HepG2 (cell line): ENCODE results near the gene TAF1B. TPM values are rescaled to one million over a fixed set of nuclear protein-coding genes. Genes with fewer than 3 reads are reported as not detected.

Experiments
- ATAC-seq: fragments of 200-7000 bp; cut with Tn5 transposase; 3 replicates; pipeline ENCODE4 v1.9.1; 2020; ENCODE audit warnings: mild to moderate bottlenecking, moderate library complexity
- BruUV-seq: library from RNA; stranded (reverse); fragments of 400-500 nt; replicated peaks from 2 replicates; lab custom pipeline; 2021; lab: Mats Ljungman, UMichigan
- CTCF ChIA-PET: fragments of 300-600 bp; formaldehyde crosslinking; extraction: SDS; loops from one replicate; lab custom pipeline; 2021; ENCODE audit warnings: low total read pairs, inconsistent platforms, low intra/inter-chr PET ratio; lab: Yijun Ruan, JAX
- POLR2A ChIA-PET: fragments of 350-600 bp; sonication (Branson Sonifier 250); formaldehyde crosslinking; loops from one replicate; lab custom pipeline; 2020; ENCODE audit warnings: antibody characterized with exemption, inconsistent platforms; lab: Yijun Ruan, JAX
- DNase-seq: peaks from one replicate; pipeline ENCODE4 v3.0.0-alpha.2; 2015; ENCODE audit warnings: low spot score
- FAIRE-seq: peaks from 3 replicates; lab custom pipeline; 2011; peaks lifted over from hg19 to GRCh38; lab: Jason Lieb, UNC
- H2AFZ ChIP-seq: one replicate; pipeline ENCODE4 v1.6.1; 2011; ENCODE audit warnings: low read length, inconsistent platforms
- H3K27ac ChIP-seq: fragments of 300-600 bp; 3 replicates; pipeline ENCODE4 v1.8.0; 2011; ENCODE audit warnings: mixed run types, mild to moderate bottlenecking, mixed read lengths, low read length, inconsistent platforms; ENCODE audit not compliant: insufficient read depth; ENCODE audit errors: extremely low read length
- H3K27me3 ChIP-seq, 2 experiments: fragments of 200-600 bp in 1 of 2; 2 replicates in 1 of 2; 3 replicates in 1 of 2; pipeline versions ENCODE4 v1.6.0 to v1.8.0; 2011; ENCODE audit warnings: low read length in 2 of 2, mild to moderate bottlenecking in 2 of 2, moderate library complexity in 2 of 2, inconsistent platforms in 1 of 2; ENCODE audit not compliant: insufficient read depth in 2 of 2, control insufficient read depth in 1 of 2
- H3K36me3 ChIP-seq, 2 experiments: fragments of 200-600 bp in 1 of 2; replicated peaks in 1 of 2; 2 replicates in 1 of 2; 3 replicates in 1 of 2; pipeline versions ENCODE4 v1.5.1 to v1.8.0; 2011; ENCODE audit warnings: low read length in 2 of 2, inconsistent platforms in 1 of 2; ENCODE audit not compliant: insufficient read depth in 2 of 2, control insufficient read depth in 1 of 2
- H3K4me1 ChIP-seq: 2 replicates; pipeline ENCODE4 v1.5.1; 2012; ENCODE audit warnings: low read length, inconsistent platforms; ENCODE audit not compliant: insufficient read depth
- H3K4me2 ChIP-seq: 2 replicates; pipeline ENCODE4 v1.6.0; 2011; ENCODE audit warnings: low read depth, low read length, inconsistent platforms
- H3K4me3 ChIP-seq, 3 experiments: fragments of 200-600 bp in 1 of 3; sonication (generic), shearing (Covaris generic) in 1 of 3; replicated peaks in 1 of 3; 2 replicates each; pipeline ENCODE4 v1.5.1; 2011 to 2016; ENCODE audit warnings: low read length in 3 of 3, inconsistent platforms in 2 of 3, low read depth in 2 of 3, mild to moderate bottlenecking in 2 of 3, control low read depth in 1 of 3, mixed read lengths in 1 of 3; ENCODE audit not compliant: insufficient read depth in 1 of 3
- H3K79me2 ChIP-seq: one replicate; pipeline ENCODE4 v1.6.1; 2011; ENCODE audit warnings: low read length, inconsistent platforms; ENCODE audit not compliant: insufficient read depth
- H3K9ac ChIP-seq: 2 replicates; pipeline ENCODE4 v1.6.0; 2011; ENCODE audit warnings: mild to moderate bottlenecking, low read depth, low read length, inconsistent platforms; ENCODE audit not compliant: insufficient read depth
- H3K9me3 ChIP-seq: 2 replicates; pipeline ENCODE4 v1.5.1; 2012; ENCODE audit warnings: mild to moderate bottlenecking, low read length
- H4K20me1 ChIP-seq: 2 replicates; pipeline ENCODE4 v1.6.0; 2011; ENCODE audit warnings: inconsistent platforms, mild to moderate bottlenecking, low read length, moderate library complexity; ENCODE audit not compliant: insufficient read depth
- SMAD9 ChIP-seq: sonication (generic); formaldehyde crosslinking; IDR thresholded peaks from 2 replicates; pipeline ENCODE4 v1.5.1; 2020; ENCODE audit warnings: mild to moderate bottlenecking, missing genetic modification reagents
- ZFP90 ChIP-seq: sonication (generic); formaldehyde crosslinking; IDR thresholded peaks from 2 replicates; pipeline ENCODE4 v1.8.0; 2022; ENCODE audit warnings: missing genetic modification reagents, mild to moderate bottlenecking, inconsistent platforms, borderline replicate concordance
- ZNF264 ChIP-seq: sonication (generic); formaldehyde crosslinking; IDR thresholded peaks from 2 replicates; pipeline ENCODE4 v1.4.0; 2020; ENCODE audit warnings: missing genetic modification reagents
- ZNF296 ChIP-seq: sonication (generic); formaldehyde crosslinking; conservative IDR thresholded peaks from 2 replicates; pipeline ENCODE4 v1.5.0; 2020; ENCODE audit warnings: mild to moderate bottlenecking, missing genetic modification reagents
- ZNF451 ChIP-seq: sonication (generic); formaldehyde crosslinking; IDR thresholded peaks from 2 replicates; pipeline ENCODE4 v1.5.0; 2020; ENCODE audit warnings: mild to moderate bottlenecking, missing genetic modification reagents
- ZNF773 ChIP-seq: sonication (generic); formaldehyde crosslinking; IDR thresholded peaks from 2 replicates; pipeline ENCODE4 v1.4.0; 2020; ENCODE audit warnings: missing genetic modification reagents, borderline replicate concordance
- ZSCAN20 ChIP-seq: sonication (generic); formaldehyde crosslinking; IDR thresholded peaks from 2 replicates; pipeline ENCODE4 v1.4.0; 2020; ENCODE audit warnings: missing genetic modification reagents, mild to moderate bottlenecking, borderline replicate concordance
- WGBS: methylation state at CpG from one replicate; pipeline ENCODE4 v1.1.6; 2017; ENCODE audit warnings: low lambda C conversion rate; 5-methylcytosine and 5-hydroxymethylcytosine counted together
- in situ Hi-C: cut with HindIII; loops from 2 replicates; pipeline ENCODE4 v1.10.0; 2017; ENCODE audit warnings: low pct_unique_long_range_greater_than_20kb; ENCODE audit not compliant: extremely low pct_ligation_motif_present
- intact Hi-C: fragments of 100-400 bp; cut with micrococcal nuclease; formaldehyde crosslinking; loops from one replicate; pipeline ENCODE4 v1.10.0; 2022; ENCODE audit not compliant: unreplicated experiment
- polyA plus RNA-seq, 8 experiments: library from polyadenylated mRNA; depleted of rRNA in 3 of 8; stranded (reverse) in 7 of 8; unstranded in 1 of 8; fragments of >200 nt; fragmentation: Illumina TruSeq in 4 of 8; extraction: Trizol in 4 of 8; gene quantifications; 2 replicates each; pipeline versions ENCODE4 v1.2.1 to v1.2.3, GENCODE V29; 2011 to 2016; ENCODE audit warnings: low read depth in 4 of 8, missing spikeins in 1 of 8, mixed read lengths in 1 of 8; ENCODE audit not compliant: insufficient read depth in 1 of 8
- total RNA-seq, 5 experiments: library from RNA; depleted of rRNA; stranded (reverse); fragments of >200 nt; fragmentation: Illumina TruSeq; extraction: Trizol; gene quantifications; 2 replicates each; pipeline ENCODE4 v1.2.3, GENCODE V29; 2016; ENCODE audit warnings: low read depth in 1 of 5
- TF ChIP-seq, protein P1 (sequence below): sonication (generic); formaldehyde crosslinking; IDR thresholded peaks from 2 replicates; pipeline ENCODE4 v1.5.1; 2020; ENCODE audit warnings: mild to moderate bottlenecking, missing genetic modification reagents, borderline replicate concordance
- TF ChIP-seq, protein P2 (sequence below): sonication (generic); formaldehyde crosslinking; IDR thresholded peaks from 2 replicates; pipeline ENCODE4 v1.5.0; 2020; ENCODE audit warnings: mild to moderate bottlenecking, missing genetic modification reagents
- TF ChIP-seq, protein P3 (sequence below): sonication (generic); formaldehyde crosslinking; IDR thresholded peaks from 2 replicates; pipeline ENCODE4 v1.5.0; 2020; ENCODE audit warnings: mild to moderate bottlenecking, missing genetic modification reagents, moderate library complexity

Gene TAF1B
- total and polyA plus RNA-seq, 2 of the 13 experiments (the other 11 are each of a cell fraction or from before 2014, with no cell fraction given), result 13.3 to 27.7 TPM

DNA sequence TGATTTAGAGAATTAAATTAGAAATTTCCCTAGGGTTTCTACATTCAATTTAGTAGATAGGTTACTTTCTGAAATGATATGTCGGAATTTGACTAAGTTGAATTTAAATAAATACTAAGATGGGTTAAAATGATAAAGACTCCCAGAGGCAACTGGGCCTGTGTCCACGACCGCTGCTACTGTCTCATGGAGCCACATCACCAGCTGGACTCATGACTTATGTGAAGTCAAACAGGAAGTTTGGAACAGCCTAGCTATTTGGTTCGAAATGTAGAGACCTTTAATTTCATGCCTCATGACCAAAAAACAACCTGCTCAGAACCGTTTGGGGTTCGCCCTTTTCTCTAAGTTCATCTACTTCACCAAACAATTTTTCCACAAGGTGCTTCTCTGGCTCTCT is 130.4 kb downstream of the TAF1B start (continued):
- TF ChIP-seq, protein P1, sequence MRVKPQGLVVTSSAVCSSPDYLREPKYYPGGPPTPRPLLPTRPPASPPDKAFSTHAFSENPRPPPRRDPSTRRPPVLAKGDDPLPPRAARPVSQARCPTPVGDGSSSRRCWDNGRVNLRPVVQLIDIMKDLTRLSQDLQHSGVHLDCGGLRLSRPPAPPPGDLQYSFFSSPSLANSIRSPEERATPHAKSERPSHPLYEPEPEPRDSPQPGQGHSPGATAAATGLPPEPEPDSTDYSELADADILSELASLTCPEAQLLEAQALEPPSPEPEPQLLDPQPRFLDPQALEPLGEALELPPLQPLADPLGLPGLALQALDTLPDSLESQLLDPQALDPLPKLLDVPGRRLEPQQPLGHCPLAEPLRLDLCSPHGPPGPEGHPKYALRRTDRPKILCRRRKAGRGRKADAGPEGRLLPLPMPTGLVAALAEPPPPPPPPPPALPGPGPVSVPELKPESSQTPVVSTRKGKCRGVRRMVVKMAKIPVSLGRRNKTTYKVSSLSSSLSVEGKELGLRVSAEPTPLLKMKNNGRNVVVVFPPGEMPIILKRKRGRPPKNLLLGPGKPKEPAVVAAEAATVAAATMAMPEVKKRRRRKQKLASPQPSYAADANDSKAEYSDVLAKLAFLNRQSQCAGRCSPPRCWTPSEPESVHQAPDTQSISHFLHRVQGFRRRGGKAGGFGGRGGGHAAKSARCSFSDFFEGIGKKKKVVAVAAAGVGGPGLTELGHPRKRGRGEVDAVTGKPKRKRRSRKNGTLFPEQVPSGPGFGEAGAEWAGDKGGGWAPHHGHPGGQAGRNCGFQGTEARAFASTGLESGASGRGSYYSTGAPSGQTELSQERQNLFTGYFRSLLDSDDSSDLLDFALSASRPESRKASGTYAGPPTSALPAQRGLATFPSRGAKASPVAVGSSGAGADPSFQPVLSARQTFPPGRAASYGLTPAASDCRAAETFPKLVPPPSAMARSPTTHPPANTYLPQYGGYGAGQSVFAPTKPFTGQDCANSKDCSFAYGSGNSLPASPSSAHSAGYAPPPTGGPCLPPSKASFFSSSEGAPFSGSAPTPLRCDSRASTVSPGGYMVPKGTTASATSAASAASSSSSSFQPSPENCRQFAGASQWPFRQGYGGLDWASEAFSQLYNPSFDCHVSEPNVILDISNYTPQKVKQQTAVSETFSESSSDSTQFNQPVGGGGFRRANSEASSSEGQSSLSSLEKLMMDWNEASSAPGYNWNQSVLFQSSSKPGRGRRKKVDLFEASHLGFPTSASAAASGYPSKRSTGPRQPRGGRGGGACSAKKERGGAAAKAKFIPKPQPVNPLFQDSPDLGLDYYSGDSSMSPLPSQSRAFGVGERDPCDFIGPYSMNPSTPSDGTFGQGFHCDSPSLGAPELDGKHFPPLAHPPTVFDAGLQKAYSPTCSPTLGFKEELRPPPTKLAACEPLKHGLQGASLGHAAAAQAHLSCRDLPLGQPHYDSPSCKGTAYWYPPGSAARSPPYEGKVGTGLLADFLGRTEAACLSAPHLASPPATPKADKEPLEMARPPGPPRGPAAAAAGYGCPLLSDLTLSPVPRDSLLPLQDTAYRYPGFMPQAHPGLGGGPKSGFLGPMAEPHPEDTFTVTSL (CRISPR knock-in tag), result no peak
- no peak for TF ChIP-seq ZNF264
- TF ChIP-seq ZNF773 (CRISPR knock-in tag), result no peak
- TF ChIP-seq ZSCAN20 (CRISPR knock-in tag), result no peak
- TF ChIP-seq ZNF296 (CRISPR knock-in tag), result no peak

DNA sequence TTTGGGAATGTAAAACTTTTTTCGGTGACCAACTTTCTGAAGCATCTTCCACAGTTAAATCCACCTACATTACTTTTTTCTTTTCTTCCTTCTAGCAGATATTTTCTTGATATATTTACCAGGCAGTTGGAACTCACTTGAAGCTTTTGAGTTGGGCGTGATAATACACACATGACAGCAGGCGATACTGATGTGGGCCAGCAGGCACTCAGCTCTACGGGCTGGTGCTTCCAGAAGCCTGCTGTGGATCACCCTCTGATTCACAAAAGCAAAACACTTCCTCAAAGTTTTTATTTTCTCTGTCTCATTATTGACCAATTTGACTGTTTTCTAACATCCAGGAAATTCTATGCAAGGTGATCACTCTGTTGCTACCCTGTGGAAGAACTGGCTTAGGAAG is 131.1 kb downstream of the TAF1B start:
- 97% methylated on average over 4 of the region's 4 CpGs for WGBS
- ChIA-PET POLR2A (no interaction called here), CTCF (no interaction called here)
- FAIRE-seq, result no peak
- H3K27me3 ChIP-seq, result no peaks in the 10 kb centered on the region
- no peak for ATAC-seq
- H4K20me1 ChIP-seq, result no peaks in the 10 kb centered on the region
- TF ChIP-seq, protein P2, sequence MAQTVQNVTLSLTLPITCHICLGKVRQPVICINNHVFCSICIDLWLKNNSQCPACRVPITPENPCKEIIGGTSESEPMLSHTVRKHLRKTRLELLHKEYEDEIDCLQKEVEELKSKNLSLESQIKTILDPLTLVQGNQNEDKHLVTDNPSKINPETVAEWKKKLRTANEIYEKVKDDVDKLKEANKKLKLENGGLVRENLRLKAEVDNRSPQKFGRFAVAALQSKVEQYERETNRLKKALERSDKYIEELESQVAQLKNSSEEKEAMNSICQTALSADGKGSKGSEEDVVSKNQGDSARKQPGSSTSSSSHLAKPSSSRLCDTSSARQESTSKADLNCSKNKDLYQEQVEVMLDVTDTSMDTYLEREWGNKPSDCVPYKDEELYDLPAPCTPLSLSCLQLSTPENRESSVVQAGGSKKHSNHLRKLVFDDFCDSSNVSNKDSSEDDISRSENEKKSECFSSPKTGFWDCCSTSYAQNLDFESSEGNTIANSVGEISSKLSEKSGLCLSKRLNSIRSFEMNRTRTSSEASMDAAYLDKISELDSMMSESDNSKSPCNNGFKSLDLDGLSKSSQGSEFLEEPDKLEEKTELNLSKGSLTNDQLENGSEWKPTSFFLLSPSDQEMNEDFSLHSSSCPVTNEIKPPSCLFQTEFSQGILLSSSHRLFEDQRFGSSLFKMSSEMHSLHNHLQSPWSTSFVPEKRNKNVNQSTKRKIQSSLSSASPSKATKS (CRISPR knock-in tag), result no peak
- TF ChIP-seq, protein P3, sequence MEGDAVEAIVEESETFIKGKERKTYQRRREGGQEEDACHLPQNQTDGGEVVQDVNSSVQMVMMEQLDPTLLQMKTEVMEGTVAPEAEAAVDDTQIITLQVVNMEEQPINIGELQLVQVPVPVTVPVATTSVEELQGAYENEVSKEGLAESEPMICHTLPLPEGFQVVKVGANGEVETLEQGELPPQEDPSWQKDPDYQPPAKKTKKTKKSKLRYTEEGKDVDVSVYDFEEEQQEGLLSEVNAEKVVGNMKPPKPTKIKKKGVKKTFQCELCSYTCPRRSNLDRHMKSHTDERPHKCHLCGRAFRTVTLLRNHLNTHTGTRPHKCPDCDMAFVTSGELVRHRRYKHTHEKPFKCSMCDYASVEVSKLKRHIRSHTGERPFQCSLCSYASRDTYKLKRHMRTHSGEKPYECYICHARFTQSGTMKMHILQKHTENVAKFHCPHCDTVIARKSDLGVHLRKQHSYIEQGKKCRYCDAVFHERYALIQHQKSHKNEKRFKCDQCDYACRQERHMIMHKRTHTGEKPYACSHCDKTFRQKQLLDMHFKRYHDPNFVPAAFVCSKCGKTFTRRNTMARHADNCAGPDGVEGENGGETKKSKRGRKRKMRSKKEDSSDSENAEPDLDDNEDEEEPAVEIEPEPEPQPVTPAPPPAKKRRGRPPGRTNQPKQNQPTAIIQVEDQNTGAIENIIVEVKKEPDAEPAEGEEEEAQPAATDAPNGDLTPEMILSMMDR, result no peak
- TF ChIP-seq ZNF451 (CRISPR knock-in tag), result no peak
- no peak for TF ChIP-seq ZFP90
- no peak for TF ChIP-seq SMAD9 (CRISPR knock-in tag)
- BruUV-seq, result no TSS peak
- H3K9ac ChIP-seq, result no peak overlapping the region
- no peak for DNase-seq
- peaks cover 8 to 50% of the 10 kb centered on the region in 2 experiments for H3K36me3 ChIP-seq
- no peak overlapping the region for H2AFZ ChIP-seq
- no peak overlapping the region for H3K27ac ChIP-seq
- H3K4me3 ChIP-seq, result no peak overlapping the region
- no peaks in the 10 kb centered on the region for H3K4me1 ChIP-seq
- H3K4me2 ChIP-seq, result no peak overlapping the region
- no peaks in the 10 kb centered on the region for H3K9me3 ChIP-seq
- in situ Hi-C loops (no loop called here), intact Hi-C loops (no loop called here)
- no peaks in the 10 kb centered on the region for H3K79me2 ChIP-seq
